ENCODE data around the gene BMERB1. TPM values are rescaled to one million over a fixed set of nuclear protein-coding genes. Genes with fewer than 3 reads are reported as not detected.

Gene BMERB1
- total and polyA plus RNA-seq, 9 of the 15 experiments (the other 6 are each of a cell fraction or from before 2014, with no cell fraction given) = 0.29 to 2.9 (median 0.94) TPM

DNA sequence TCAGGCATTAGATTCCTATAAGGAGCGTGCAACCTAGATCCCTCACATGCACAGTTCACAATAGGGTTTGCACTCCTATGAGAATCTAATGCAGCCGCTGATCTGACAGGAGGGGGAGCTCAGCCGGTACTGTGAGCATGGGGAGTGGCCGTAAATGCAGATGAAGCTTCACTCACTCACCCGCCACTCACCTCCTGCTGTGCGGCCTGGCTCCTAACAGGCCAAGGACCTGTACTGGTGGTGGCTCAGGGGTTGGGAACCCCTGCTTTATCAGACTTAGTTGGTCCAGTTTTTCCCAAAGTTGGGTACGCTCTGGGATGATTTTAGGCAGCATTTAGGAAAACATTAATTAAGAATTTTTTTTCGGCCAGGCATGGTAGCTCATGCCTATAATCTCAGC is 104.8 kb downstream of the BMERB1 start (continued):
- TF ChIP-seq, protein P1, sequence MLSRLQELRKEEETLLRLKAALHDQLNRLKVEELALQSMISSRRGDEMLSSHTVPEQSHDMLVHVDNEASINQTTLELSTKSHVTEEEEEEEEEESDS (CRISPR knock-in tag; IDR thresholded peaks at IDR 0.05) = no peak
- no peak for TF ChIP-seq DACH1 (IDR thresholded peaks at IDR 0.05; ENCODE audit: partially characterized antibody)
- TF ChIP-seq DPF2 (IDR thresholded peaks at IDR 0.05) = peak; percentile 56; the same call in 1 of the 2 replicates
- TF ChIP-seq ELF4 (CRISPR knock-in tag; IDR thresholded peaks at IDR 0.05) = no peak
- no peak for TF ChIP-seq SMARCA5 (IDR thresholded peaks at IDR 0.05)
- no peak for TF ChIP-seq ZNF584 (CRISPR knock-in tag; IDR thresholded peaks at IDR 0.05; ENCODE audit: low read depth)
- TF ChIP-seq, protein P2, sequence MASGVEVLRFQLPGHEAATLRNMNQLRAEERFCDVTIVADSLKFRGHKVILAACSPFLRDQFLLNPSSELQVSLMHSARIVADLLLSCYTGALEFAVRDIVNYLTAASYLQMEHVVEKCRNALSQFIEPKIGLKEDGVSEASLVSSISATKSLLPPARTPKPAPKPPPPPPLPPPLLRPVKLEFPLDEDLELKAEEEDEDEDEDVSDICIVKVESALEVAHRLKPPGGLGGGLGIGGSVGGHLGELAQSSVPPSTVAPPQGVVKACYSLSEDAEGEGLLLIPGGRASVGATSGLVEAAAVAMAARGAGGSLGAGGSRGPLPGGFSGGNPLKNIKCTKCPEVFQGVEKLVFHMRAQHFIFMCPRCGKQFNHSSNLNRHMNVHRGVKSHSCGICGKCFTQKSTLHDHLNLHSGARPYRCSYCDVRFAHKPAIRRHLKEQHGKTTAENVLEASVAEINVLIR (CRISPR knock-in tag; IDR thresholded peaks at IDR 0.05) = no peak
- TF ChIP-seq ZNF717 (CRISPR knock-in tag; IDR thresholded peaks at IDR 0.05) = no peak
- TF ChIP-seq, protein P3, sequence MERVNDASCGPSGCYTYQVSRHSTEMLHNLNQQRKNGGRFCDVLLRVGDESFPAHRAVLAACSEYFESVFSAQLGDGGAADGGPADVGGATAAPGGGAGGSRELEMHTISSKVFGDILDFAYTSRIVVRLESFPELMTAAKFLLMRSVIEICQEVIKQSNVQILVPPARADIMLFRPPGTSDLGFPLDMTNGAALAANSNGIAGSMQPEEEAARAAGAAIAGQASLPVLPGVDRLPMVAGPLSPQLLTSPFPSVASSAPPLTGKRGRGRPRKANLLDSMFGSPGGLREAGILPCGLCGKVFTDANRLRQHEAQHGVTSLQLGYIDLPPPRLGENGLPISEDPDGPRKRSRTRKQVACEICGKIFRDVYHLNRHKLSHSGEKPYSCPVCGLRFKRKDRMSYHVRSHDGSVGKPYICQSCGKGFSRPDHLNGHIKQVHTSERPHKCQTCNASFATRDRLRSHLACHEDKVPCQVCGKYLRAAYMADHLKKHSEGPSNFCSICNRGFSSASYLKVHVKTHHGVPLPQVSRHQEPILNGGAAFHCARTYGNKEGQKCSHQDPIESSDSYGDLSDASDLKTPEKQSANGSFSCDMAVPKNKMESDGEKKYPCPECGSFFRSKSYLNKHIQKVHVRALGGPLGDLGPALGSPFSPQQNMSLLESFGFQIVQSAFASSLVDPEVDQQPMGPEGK (CRISPR knock-in tag; IDR thresholded peaks at IDR 0.05; ENCODE audit: borderline replicate concordance) = no peak
- no peak for TF ChIP-seq NFXL1 (CRISPR knock-in tag; IDR thresholded peaks at IDR 0.05)
- TF ChIP-seq ARID1B (IDR thresholded peaks at IDR 0.05) = no peak
- 0 out of 2 replicates have a peak, but pooled peaks have one; percentile 15 for TF ChIP-seq CREM (IDR thresholded peaks at IDR 0.05; ENCODE audit: low read depth)
- TF ChIP-seq TOE1 (IDR thresholded peaks at IDR 0.05; ENCODE audit: borderline replicate concordance) = no peak
- TF ChIP-seq TOE1 (CRISPR knock-in tag; IDR thresholded peaks at IDR 0.05; ENCODE audit: borderline replicate concordance, low read depth) = no peak
- TF ChIP-seq MYBL2 (IDR thresholded peaks at IDR 0.05; ENCODE audit: low read depth) = no peak
- TF ChIP-seq MYBL2 (CRISPR knock-in tag; IDR thresholded peaks at IDR 0.05; ENCODE audit: borderline replicate concordance) = no peak
- no peak for TF ChIP-seq ZNF174 (CRISPR knock-in tag; IDR thresholded peaks at IDR 0.05)
- TF ChIP-seq RBM22 (IDR thresholded peaks at IDR 0.05; ENCODE audit: low read depth, low read length, poor library complexity, severe bottlenecking) = no peak
- TF ChIP-seq, protein P4, sequence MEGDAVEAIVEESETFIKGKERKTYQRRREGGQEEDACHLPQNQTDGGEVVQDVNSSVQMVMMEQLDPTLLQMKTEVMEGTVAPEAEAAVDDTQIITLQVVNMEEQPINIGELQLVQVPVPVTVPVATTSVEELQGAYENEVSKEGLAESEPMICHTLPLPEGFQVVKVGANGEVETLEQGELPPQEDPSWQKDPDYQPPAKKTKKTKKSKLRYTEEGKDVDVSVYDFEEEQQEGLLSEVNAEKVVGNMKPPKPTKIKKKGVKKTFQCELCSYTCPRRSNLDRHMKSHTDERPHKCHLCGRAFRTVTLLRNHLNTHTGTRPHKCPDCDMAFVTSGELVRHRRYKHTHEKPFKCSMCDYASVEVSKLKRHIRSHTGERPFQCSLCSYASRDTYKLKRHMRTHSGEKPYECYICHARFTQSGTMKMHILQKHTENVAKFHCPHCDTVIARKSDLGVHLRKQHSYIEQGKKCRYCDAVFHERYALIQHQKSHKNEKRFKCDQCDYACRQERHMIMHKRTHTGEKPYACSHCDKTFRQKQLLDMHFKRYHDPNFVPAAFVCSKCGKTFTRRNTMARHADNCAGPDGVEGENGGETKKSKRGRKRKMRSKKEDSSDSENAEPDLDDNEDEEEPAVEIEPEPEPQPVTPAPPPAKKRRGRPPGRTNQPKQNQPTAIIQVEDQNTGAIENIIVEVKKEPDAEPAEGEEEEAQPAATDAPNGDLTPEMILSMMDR (IDR thresholded peaks at IDR 0.05 in 2 of 3, conservative IDR thresholded peaks at IDR 0.05 in 1 of 3; ENCODE audit: insufficient read depth in 2 of 3, low read depth in 1 of 3, low read length in 3 of 3) = peak; percentile 19 to 53 (median 38); a peak in 3 of 6 replicates
- TF ChIP-seq ZNF444 (CRISPR knock-in tag; IDR thresholded peaks at IDR 0.05) = no peak
- no peak for TF ChIP-seq GATA2 (CRISPR knock-in tag; IDR thresholded peaks at IDR 0.05)
- TF ChIP-seq ZNF696 (CRISPR knock-in tag; conservative IDR thresholded peaks at IDR 0.05) = no peak
- TF ChIP-seq PTBP1 (IDR thresholded peaks at IDR 0.05; ENCODE audit: low read depth, low read length) = no peak
- TF ChIP-seq FOXK2 (conservative IDR thresholded peaks at IDR 0.05 in 1 of 2, IDR thresholded peaks at IDR 0.05 in 1 of 2; ENCODE audit: low read depth in 2 of 2) = no peak
- no peak for TF ChIP-seq ZNF586 (CRISPR knock-in tag; conservative IDR thresholded peaks at IDR 0.05)
- no peak for TF ChIP-seq SNRNP70 (optimal IDR thresholded peaks at IDR 0.05; ENCODE audit: low read depth, low read length)
- no peak for TF ChIP-seq ZNF347 (CRISPR knock-in tag; IDR thresholded peaks at IDR 0.05; ENCODE audit: low read depth)
- TF ChIP-seq MEF2A (IDR thresholded peaks at IDR 0.05; ENCODE audit: control insufficient read depth, low read depth, low read length) = no peak

Measured in K562 (cell line).